IMR-90 (cell line): ENCODE measurements around the gene ASPG.

ENCODE experiments used
- CEBPB ChIP-seq: IDR thresholded peaks from 2 replicates; pipeline ENCODE4 v1.6.1; 2012; ENCODE audit warnings: low read depth, low read length, improper control_type of control experiment
- CTCF ChIP-seq: conservative IDR thresholded peaks from 2 replicates; pipeline ENCODE4 v1.5.1; 2012; ENCODE audit warnings: mild to moderate bottlenecking, low read depth, low read length, improper control_type of control experiment
- MAFK ChIP-seq: IDR thresholded peaks from 2 replicates; pipeline ENCODE4 v1.6.1; 2012; ENCODE audit warnings: low read depth, low read length, improper control_type of control experiment
- MAZ ChIP-seq: IDR thresholded peaks from 2 replicates; pipeline ENCODE4 v1.6.1; 2012; ENCODE audit warnings: low read depth, mild to moderate bottlenecking, low read length, improper control_type of control experiment, moderate library complexity, borderline replicate concordance
- MXI1 ChIP-seq: IDR thresholded peaks from 2 replicates; pipeline ENCODE4 v1.6.1; 2012; ENCODE audit warnings: low read depth, mild to moderate bottlenecking, low read length, moderate library complexity, borderline replicate concordance
- NFE2L2 ChIP-seq: fragments of 150-350 bp; IDR thresholded peaks from 2 replicates; pipeline ENCODE4 v1.6.1; 2016; ENCODE audit warnings: low read depth, mild to moderate bottlenecking, low read length
- POLR2A ChIP-seq: IDR thresholded peaks from 2 replicates; pipeline ENCODE4 v1.6.1; 2012; ENCODE audit warnings: mild to moderate bottlenecking, low read depth, low read length
- RAD21 ChIP-seq: IDR thresholded peaks from 2 replicates; pipeline ENCODE4 v1.6.1; 2012; ENCODE audit warnings: low read length, improper control_type of control experiment
- RCOR1 ChIP-seq: IDR thresholded peaks from 2 replicates; pipeline ENCODE4 v1.6.1; 2012; ENCODE audit warnings: mild to moderate bottlenecking, low read length, improper control_type of control experiment; ENCODE audit not compliant: insufficient replicate concordance
- RFX5 ChIP-seq: IDR thresholded peaks from 2 replicates; pipeline ENCODE4 v1.8.0; 2012; ENCODE audit warnings: low read depth, mild to moderate bottlenecking, low read length, moderate library complexity
- SMC3 ChIP-seq: fragments of 150-350 bp; IDR thresholded peaks from 2 replicates; pipeline ENCODE4 v1.6.1; 2016; ENCODE audit warnings: low read depth, mild to moderate bottlenecking, antibody characterized with exemption, low read length, moderate library complexity
- USF2 ChIP-seq: fragments of 150-350 bp; IDR thresholded peaks from 2 replicates; pipeline ENCODE4 v1.6.1; 2017; ENCODE audit warnings: mild to moderate bottlenecking, antibody characterized with exemption, low read length, low read depth

- no peak for TF ChIP-seq NFE2L2
- TF ChIP-seq CTCF, result no peak
- no peak for TF ChIP-seq POLR2A
- no peak for TF ChIP-seq USF2
- TF ChIP-seq RFX5, result no peak
- TF ChIP-seq SMC3, result no peak
- TF ChIP-seq CEBPB, result no peak
- no peak for TF ChIP-seq RAD21
- no peak for TF ChIP-seq RCOR1
- no peak for TF ChIP-seq MAFK
- TF ChIP-seq MXI1, result no peak
- TF ChIP-seq MAZ, result no peak
Measured at GRCh38 chr14:104142946-104143470, 57.5 kb downstream of the ASPG start.
